ENCODE measurements around the gene FRMD5. TPM values are rescaled to one million over a fixed set of nuclear protein-coding genes. Genes with fewer than 3 reads are reported as not detected.

Gene FRMD5
- total and polyA plus RNA-seq, 2 experiments from 2014 or later: 0.51 to 3.8 TPM

DNA sequence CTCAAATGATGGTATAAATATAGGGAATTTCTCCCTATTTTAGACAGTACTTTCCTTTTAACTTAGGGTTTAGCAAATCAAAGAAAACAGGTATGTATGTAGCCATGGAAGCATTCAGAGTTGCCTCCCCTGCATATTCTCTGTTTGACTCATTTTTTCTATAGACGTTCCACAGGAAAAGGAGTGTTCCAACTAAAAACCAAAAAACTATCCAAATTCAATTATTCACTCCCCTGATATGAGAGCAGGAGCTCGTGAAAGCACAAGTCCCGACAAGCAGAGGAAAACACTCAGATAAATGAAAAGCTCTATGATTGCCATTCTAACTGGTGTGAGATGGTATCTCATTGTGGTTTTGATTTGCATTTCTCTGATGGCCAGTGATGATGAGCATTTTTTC lies 119.5 kb downstream of the FRMD5 start:
- TF ChIP-seq, protein P1, sequence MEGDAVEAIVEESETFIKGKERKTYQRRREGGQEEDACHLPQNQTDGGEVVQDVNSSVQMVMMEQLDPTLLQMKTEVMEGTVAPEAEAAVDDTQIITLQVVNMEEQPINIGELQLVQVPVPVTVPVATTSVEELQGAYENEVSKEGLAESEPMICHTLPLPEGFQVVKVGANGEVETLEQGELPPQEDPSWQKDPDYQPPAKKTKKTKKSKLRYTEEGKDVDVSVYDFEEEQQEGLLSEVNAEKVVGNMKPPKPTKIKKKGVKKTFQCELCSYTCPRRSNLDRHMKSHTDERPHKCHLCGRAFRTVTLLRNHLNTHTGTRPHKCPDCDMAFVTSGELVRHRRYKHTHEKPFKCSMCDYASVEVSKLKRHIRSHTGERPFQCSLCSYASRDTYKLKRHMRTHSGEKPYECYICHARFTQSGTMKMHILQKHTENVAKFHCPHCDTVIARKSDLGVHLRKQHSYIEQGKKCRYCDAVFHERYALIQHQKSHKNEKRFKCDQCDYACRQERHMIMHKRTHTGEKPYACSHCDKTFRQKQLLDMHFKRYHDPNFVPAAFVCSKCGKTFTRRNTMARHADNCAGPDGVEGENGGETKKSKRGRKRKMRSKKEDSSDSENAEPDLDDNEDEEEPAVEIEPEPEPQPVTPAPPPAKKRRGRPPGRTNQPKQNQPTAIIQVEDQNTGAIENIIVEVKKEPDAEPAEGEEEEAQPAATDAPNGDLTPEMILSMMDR (IDR thresholded peaks at IDR 0.05; ENCODE audit: poor library complexity): no peak
- TF ChIP-seq EZH2phosphoT487 (IDR thresholded peaks at IDR 0.05; ENCODE audit: low read depth, severe bottlenecking, unreplicated experiment) (no peak), EZH2 (IDR thresholded peaks at IDR 0.05; ENCODE audit: borderline replicate concordance) (no peak)
- no peak overlapping the region for H3K27ac ChIP-seq
- DNase-seq (ENCODE audit: low spot score): no peak
- H3K4me2 ChIP-seq: no peak overlapping the region
- H4K20me1 ChIP-seq (ENCODE audit: insufficient read depth, poor library complexity, severe bottlenecking): no peaks in the 10 kb centered on the region
- H3K27me3 ChIP-seq: no peaks in the 10 kb centered on the region
- no peaks in the 10 kb centered on the region for H3K79me2 ChIP-seq
- no peak overlapping the region for H3K4me3 ChIP-seq
- no peaks in the 10 kb centered on the region for H3K9me3 ChIP-seq (ENCODE audit: low read depth)
- WGBS (ENCODE audit: low lambda C conversion rate, missing lambda C conversion rate): 84% methylated on average over 3 of the region's 3 CpGs
- no peaks in the 10 kb centered on the region for H3K4me1 ChIP-seq (ENCODE audit: insufficient read depth)
- no peaks in the 10 kb centered on the region for H3K9me2 ChIP-seq (replicated peaks; ENCODE audit: insufficient read depth)
- no peaks in the 10 kb centered on the region for H3K36me3 ChIP-seq (replicated peaks; ENCODE audit: insufficient read depth, low read depth)
- H2AFZ ChIP-seq: no peak overlapping the region

DNA sequence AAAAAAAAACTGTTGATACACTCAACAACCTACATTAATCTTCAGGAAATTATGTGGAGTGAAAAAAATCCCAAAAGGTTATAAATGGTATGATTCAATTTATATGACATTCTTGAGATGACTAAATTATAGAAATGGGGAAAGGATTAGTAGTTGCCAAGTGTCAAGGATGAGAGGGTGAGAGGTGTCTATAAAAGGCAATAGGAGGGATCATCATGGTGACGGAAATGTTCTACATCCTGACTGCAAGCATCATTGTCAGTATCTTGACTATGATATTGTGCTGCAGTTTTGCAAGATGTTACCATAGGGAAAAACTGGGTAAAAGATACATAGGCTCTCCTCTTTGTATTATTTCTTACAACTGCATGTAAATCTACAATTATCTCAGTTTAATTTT lies 125.6 kb downstream of the FRMD5 start:
- no peak overlapping the region for H3K4me3 ChIP-seq
- no peak for DNase-seq (ENCODE audit: low spot score)
- no peaks in the 10 kb centered on the region for H3K4me1 ChIP-seq (ENCODE audit: insufficient read depth)
- H3K4me2 ChIP-seq: no peak overlapping the region
- TF ChIP-seq EZH2 (IDR thresholded peaks at IDR 0.05; ENCODE audit: borderline replicate concordance): no peak
- no peak for TF ChIP-seq EZH2phosphoT487 (IDR thresholded peaks at IDR 0.05; ENCODE audit: low read depth, severe bottlenecking, unreplicated experiment)
- TF ChIP-seq, protein P1 (IDR thresholded peaks at IDR 0.05; ENCODE audit: poor library complexity): no peak
- no peaks in the 10 kb centered on the region for H3K9me2 ChIP-seq (replicated peaks; ENCODE audit: insufficient read depth)
- no peak overlapping the region for H2AFZ ChIP-seq
- 92% methylated on average over 1 of the region's 1 CpG for WGBS (ENCODE audit: low lambda C conversion rate, missing lambda C conversion rate)
- no peaks in the 10 kb centered on the region for H3K27me3 ChIP-seq
- no peak overlapping the region for H3K27ac ChIP-seq
- no peaks in the 10 kb centered on the region for H3K36me3 ChIP-seq (replicated peaks; ENCODE audit: insufficient read depth, low read depth)
- H3K79me2 ChIP-seq: no peaks in the 10 kb centered on the region
- H4K20me1 ChIP-seq (ENCODE audit: insufficient read depth, poor library complexity, severe bottlenecking): no peaks in the 10 kb centered on the region
- H3K9me3 ChIP-seq (ENCODE audit: low read depth): no peaks in the 10 kb centered on the region

DNA sequence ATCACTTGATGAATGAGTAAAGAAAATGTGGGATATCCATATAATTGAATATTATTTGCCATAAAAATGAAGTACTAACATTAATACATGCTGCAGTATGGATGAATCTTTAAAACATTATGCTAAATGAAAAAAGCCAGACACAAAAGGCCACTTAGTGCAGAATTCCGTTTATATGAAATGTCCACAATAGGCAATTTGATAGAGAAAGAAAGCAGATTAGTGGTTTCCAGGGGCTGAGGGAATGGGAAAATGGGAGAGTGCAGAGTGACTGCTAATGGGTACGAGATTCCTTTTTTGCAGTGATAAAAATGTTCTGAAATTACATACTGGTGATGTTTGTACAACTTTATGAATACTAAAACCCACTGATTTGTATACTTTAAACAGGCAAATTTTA lies 126.7 kb downstream of the FRMD5 start:
- no peak overlapping the region for H3K27ac ChIP-seq

More for the DNA sequence above, 126.7 kb downstream of the FRMD5 start:
- WGBS (ENCODE audit: low lambda C conversion rate, missing lambda C conversion rate): 64% methylated on average over 2 of the region's 2 CpGs
- Histone ChIP-seq H3K4me3 (no peak overlapping the region), H3K27me3 (no peaks in the 10 kb centered on the region), H3K9me3 (ENCODE audit: low read depth) (no peaks in the 10 kb centered on the region), H3K4me2 (no peak overlapping the region), H3K79me2 (no peaks in the 10 kb centered on the region), H4K20me1 (ENCODE audit: insufficient read depth, poor library complexity, severe bottlenecking) (no peaks in the 10 kb centered on the region), H3K4me1 (ENCODE audit: insufficient read depth) (no peaks in the 10 kb centered on the region), H3K36me3 (replicated peaks; ENCODE audit: insufficient read depth, low read depth) (no peaks in the 10 kb centered on the region), H2AFZ (no peak overlapping the region), H3K9me2 (replicated peaks; ENCODE audit: insufficient read depth) (no peaks in the 10 kb centered on the region)
- DNase-seq (ENCODE audit: low spot score): no peak
- TF ChIP-seq EZH2 (IDR thresholded peaks at IDR 0.05; ENCODE audit: borderline replicate concordance) (no peak), EZH2phosphoT487 (IDR thresholded peaks at IDR 0.05; ENCODE audit: low read depth, severe bottlenecking, unreplicated experiment) (no peak)
- TF ChIP-seq, protein P1 (IDR thresholded peaks at IDR 0.05; ENCODE audit: poor library complexity): no peak
